HFF-Myc (cell line): ENCODE results near the gene ROBO2.

Experiments
- DNase-seq: peaks from one replicate; pipeline ENCODE4 v3.0.0-alpha.2; 2011; ENCODE audit warnings: low read depth; ENCODE audit errors: extremely low read depth
- H3K4me3 ChIP-seq: replicated peaks from 2 replicates; pipeline ENCODE4 v1.5.1; 2011; ENCODE audit warnings: low read depth, mild to moderate bottlenecking, control low read depth, low read length
- CTCF ChIP-seq: IDR thresholded peaks from 2 replicates; pipeline ENCODE4 v1.5.1; 2012; ENCODE audit warnings: mild to moderate bottlenecking, low read depth, low read length, control low read depth; ENCODE audit errors: missing control alignments

Gene ROBO2

GRCh38 chr3:77648214-77648613, 608.3 kb downstream of the ROBO2 start:
- DNase-seq: no peak
- no peak for TF ChIP-seq CTCF

GRCh38 chr3:77648664-77649063, 608.8 kb downstream of the ROBO2 start:
- H3K4me3 ChIP-seq: no peak overlapping the region
- no peak for DNase-seq
- TF ChIP-seq CTCF: no peak

More at GRCh38 chr3:77648214-77648613, 608.3 kb downstream of the ROBO2 start:
- no peak overlapping the region for H3K4me3 ChIP-seq

DNA sequence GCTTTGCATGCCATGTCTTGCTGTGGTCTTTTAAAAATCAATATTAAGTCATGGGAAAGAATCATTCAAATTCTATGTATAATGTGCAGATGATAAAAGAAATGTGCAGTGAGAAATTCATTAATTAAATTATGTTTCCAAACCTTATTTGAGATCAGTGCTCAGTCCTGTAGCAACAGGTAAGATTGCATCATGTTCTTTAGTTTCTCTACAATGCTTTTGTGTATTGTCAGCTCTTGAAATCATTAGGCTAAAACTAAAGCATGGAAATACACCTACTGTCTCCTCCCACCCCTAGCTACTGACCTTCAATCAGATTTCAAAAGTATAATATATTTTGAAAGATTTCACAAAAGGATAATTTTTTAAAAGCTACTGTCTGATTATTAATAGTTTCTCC, 612.7 kb downstream of the ROBO2 start:
- no peak for DNase-seq
- TF ChIP-seq CTCF: no peak
- H3K4me3 ChIP-seq: no peak overlapping the region

DNA sequence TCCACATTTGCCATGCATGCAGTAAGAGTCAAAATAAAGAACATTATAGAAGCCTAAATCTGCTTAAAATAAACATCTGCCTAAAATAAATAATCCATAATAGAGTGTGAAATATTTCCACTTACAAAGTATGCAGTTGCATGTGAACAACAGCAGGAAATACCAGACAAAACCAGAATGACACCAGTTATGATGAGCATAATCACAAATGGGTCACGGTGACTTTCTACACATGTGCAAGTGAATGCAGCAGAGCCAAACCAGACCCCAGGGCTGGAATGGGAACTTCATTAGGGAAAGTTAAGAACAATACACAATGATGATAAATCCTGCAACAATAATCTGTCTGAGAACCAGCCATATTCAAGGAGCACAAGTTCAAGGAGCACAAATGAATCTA, 615.5 kb downstream of the ROBO2 start:
- H3K4me3 ChIP-seq: no peak overlapping the region
- no peak for DNase-seq
- TF ChIP-seq CTCF: no peak

GRCh38 chr3:77660718-77661117, 620.8 kb downstream of the ROBO2 start:
- no peak for TF ChIP-seq CTCF
- DNase-seq: no peak
- no peak overlapping the region for H3K4me3 ChIP-seq

GRCh38 chr3:77667901-77668300, 628.0 kb downstream of the ROBO2 start:
- no peak for TF ChIP-seq CTCF
- no peak for DNase-seq

GRCh38 chr3:77668376-77668775, 628.5 kb downstream of the ROBO2 start:
- TF ChIP-seq CTCF: no peak
- no peak for DNase-seq
- H3K4me3 ChIP-seq: no peak overlapping the region

More at GRCh38 chr3:77667901-77668300, 628.0 kb downstream of the ROBO2 start:
- no peak overlapping the region for H3K4me3 ChIP-seq
